Activated CD4-positive, alpha-beta T cell treated with anti-CD3 and anti-CD28 coated beads, Interleukin-2, amount 50 U/mL, for 4 hours (primary cell): ENCODE measurements around the gene EP400.
A peak's percentile ranks its signal among the peaks of the same experiment; 100 is the strongest.

ENCODE experiments used
- DNase-seq, 2 experiments: peaks; one replicate each; pipeline ENCODE4 v3.0.0-alpha.2; 2020

Gene EP400

GRCh38 chr12:131949431-131950181 is at the start of gene EP400:
TSS of gene EP400 (plus strand) at chr12:131949942. CDS start at chr12:131960620, 10,678 bp downstream.
- DNase-seq: peak; percentile 98

- no peak for DNase-seq
Observed at GRCh38 chr12:131900397-131900796, 49.3 kb upstream of the EP400 start.

- DNase-seq: no peak
Observed at GRCh38 chr12:131901431-131902331, 48.1 kb upstream of the EP400 start.

GRCh38 chr12:131902332-131903241 is 47.2 kb upstream of the EP400 start:
- DNase-seq: no peak

GRCh38 chr12:131903270-131904255 is 46.2 kb upstream of the EP400 start:
- no peak for DNase-seq

GRCh38 chr12:131904346-131904745 is 45.4 kb upstream of the EP400 start:
- DNase-seq: no peak

GRCh38 chr12:131905081-131905629 is 44.6 kb upstream of the EP400 start:
- DNase-seq: no peak

GRCh38 chr12:131905630-131906091 is 44.1 kb upstream of the EP400 start:
- DNase-seq: no peak

- no peak for DNase-seq
Observed at GRCh38 chr12:131907379-131908091, 42.2 kb upstream of the EP400 start.

GRCh38 chr12:131908092-131909080 is 41.4 kb upstream of the EP400 start:
- no peak for DNase-seq

- DNase-seq: no peak
Observed at GRCh38 chr12:131909081-131909751, 40.5 kb upstream of the EP400 start.

- DNase-seq: no peak
Observed at GRCh38 chr12:131909752-131910219, 40.0 kb upstream of the EP400 start.

GRCh38 chr12:131910302-131911027 is 39.3 kb upstream of the EP400 start:
- no peak for DNase-seq

GRCh38 chr12:131911028-131911650 is 38.6 kb upstream of the EP400 start:
- DNase-seq: no peak

- no peak for DNase-seq
Observed at GRCh38 chr12:131911851-131912477, 37.8 kb upstream of the EP400 start.

GRCh38 chr12:131912518-131913274 is 37.0 kb upstream of the EP400 start:
- DNase-seq: no peak
